GM23338 (cell line): Measurements from ENCODE around the gene PPM1H.

Experiments
- CREB1 ChIP-seq: fragments of 250-450 bp; sonication (Bioruptor Pico); IDR thresholded peaks from 2 replicates; pipeline ENCODE4 v1.5.0; 2020; ENCODE audit warnings: low read depth, mild to moderate bottlenecking, moderate library complexity
- CTCF ChIP-seq, 2 experiments: fragments of 200-600 bp in 1 of 2; sonication (generic) in 1 of 2; conservative IDR thresholded peaks; 2 replicates each; pipeline versions ENCODE4 v1.5.1 to v1.6.1; 2016 to 2017; ENCODE audit warnings: antibody characterized with exemption in 2 of 2, low read depth in 2 of 2, mild to moderate bottlenecking in 2 of 2, moderate library complexity in 1 of 2
- ETS1 ChIP-seq: IDR thresholded peaks from 2 replicates; pipeline ENCODE4 v1.6.1; 2016; ENCODE audit warnings: antibody characterized with exemption
- EZH2 ChIP-seq: fragments of 200-600 bp; sonication (generic); IDR thresholded peaks from one replicate; pipeline ENCODE4 v1.8.0; 2017; ENCODE audit warnings: antibody characterized with exemption, mild to moderate bottlenecking, low read depth; ENCODE audit not compliant: unreplicated experiment
- EZH2phosphoT487 ChIP-seq: fragments of 200-600 bp; sonication (generic); IDR thresholded peaks from one replicate; pipeline ENCODE4 v1.8.1; 2018; ENCODE audit warnings: antibody characterized with exemption; ENCODE audit not compliant: unreplicated experiment
- JUNB ChIP-seq: IDR thresholded peaks from one replicate; pipeline ENCODE4 v1.6.1; 2016; ENCODE audit warnings: antibody characterized with exemption; ENCODE audit not compliant: unreplicated experiment
- NANOG ChIP-seq: IDR thresholded peaks from 2 replicates; pipeline ENCODE4 v1.6.1; 2016; ENCODE audit warnings: antibody characterized with exemption, borderline replicate concordance
- POLR2AphosphoS5 ChIP-seq: IDR thresholded peaks from 2 replicates; pipeline ENCODE4 v1.6.1; 2016; ENCODE audit warnings: antibody characterized with exemption, low read depth
- REST ChIP-seq: IDR thresholded peaks from one replicate; pipeline ENCODE4 v1.6.1; 2018; ENCODE audit warnings: antibody characterized with exemption; ENCODE audit not compliant: unreplicated experiment
- STAT1 ChIP-seq: IDR thresholded peaks from one replicate; pipeline ENCODE4 v1.6.1; 2016; ENCODE audit warnings: antibody characterized with exemption; ENCODE audit not compliant: unreplicated experiment
- ZNF114 ChIP-seq: fragments of 250-450 bp; sonication (Bioruptor Pico); IDR thresholded peaks from 2 replicates; pipeline ENCODE4 v1.5.0; 2020; ENCODE audit warnings: mild to moderate bottlenecking, moderate library complexity
- ZNF462 ChIP-seq: fragments of 250-450 bp; sonication (Bioruptor Pico); IDR thresholded peaks from 2 replicates; pipeline ENCODE4 v1.5.0; 2020; ENCODE audit warnings: mild to moderate bottlenecking, moderate library complexity

GRCh38 chr12:62694116-62694515, 240.8 kb downstream of the PPM1H start:
- no peak for TF ChIP-seq CTCF (conservative IDR thresholded peaks at IDR 0.05; ENCODE audit: low read depth in 2 of 2)
- TF ChIP-seq EZH2 = no peak
- no peak for TF ChIP-seq POLR2AphosphoS5
- TF ChIP-seq EZH2phosphoT487 = no peak
- TF ChIP-seq ETS1 = no peak
- no peak for TF ChIP-seq NANOG
- no peak for TF ChIP-seq ZNF462 (CRISPR knock-in tag)
- no peak for TF ChIP-seq REST
- TF ChIP-seq JUNB = no peak
- no peak for TF ChIP-seq STAT1
- no peak for TF ChIP-seq CREB1 (CRISPR knock-in tag)
- no peak for TF ChIP-seq ZNF114
